DND-41 (cell line): ENCODE data around the gene IKZF5.

Experiments
- ATAC-seq: fragments of 200-7000 bp; cut with Tn5 transposase; 3 replicates; pipeline ENCODE4 v1.9.1; 2021; ENCODE audit warnings: low read depth; ENCODE audit not compliant: insufficient read depth
- DNase-seq: peaks from one replicate; pipeline ENCODE4 v3.0.0-alpha.2; 2020
- H2AFZ ChIP-seq: 2 replicates; pipeline ENCODE4 v1.6.0; 2012; ENCODE audit warnings: low read depth, low read length
- H3K27ac ChIP-seq: 2 replicates; pipeline ENCODE4 v1.5.1; 2012; ENCODE audit warnings: low read length, inconsistent platforms
- H3K27me3 ChIP-seq: fragments of 200-600 bp; sonication (generic); 2 replicates; pipeline ENCODE4 v1.6.0; 2012; ENCODE audit warnings: low read length, mild to moderate bottlenecking, inconsistent platforms; ENCODE audit not compliant: insufficient read depth, poor library complexity
- H3K36me3 ChIP-seq: 2 replicates; pipeline ENCODE4 v1.5.1; 2012; ENCODE audit warnings: low read length, inconsistent platforms; ENCODE audit not compliant: insufficient read depth
- H3K4me1 ChIP-seq: 2 replicates; pipeline ENCODE4 v1.5.1; 2012; ENCODE audit warnings: mild to moderate bottlenecking, low read length; ENCODE audit not compliant: insufficient read depth
- H3K4me2 ChIP-seq: 2 replicates; pipeline ENCODE4 v1.6.0; 2012; ENCODE audit warnings: mild to moderate bottlenecking, moderate library complexity, low read length, inconsistent platforms; ENCODE audit not compliant: insufficient read depth
- H3K4me3 ChIP-seq, 2 experiments: fragments of 200-600 bp in 1 of 2; shearing (Covaris generic) in 1 of 2; 2 replicates each; pipeline ENCODE4 v1.5.1; 2012 to 2016; ENCODE audit warnings: inconsistent platforms in 2 of 2, low read length in 2 of 2, mild to moderate bottlenecking in 2 of 2, low read depth in 1 of 2, moderate library complexity in 1 of 2
- H3K79me2 ChIP-seq: 2 replicates; pipeline ENCODE4 v1.6.0; 2012; ENCODE audit warnings: low read length, inconsistent platforms; ENCODE audit not compliant: insufficient read depth
- H3K9ac ChIP-seq: 2 replicates; pipeline ENCODE4 v1.6.0; 2012; ENCODE audit warnings: low read depth, mild to moderate bottlenecking, inconsistent platforms, low read length, moderate library complexity
- H3K9me3 ChIP-seq: 2 replicates; pipeline ENCODE4 v1.5.1; 2012; ENCODE audit warnings: low read length, moderate library complexity, mild to moderate bottlenecking, inconsistent platforms; ENCODE audit not compliant: insufficient read depth, severe bottlenecking
- H4K20me1 ChIP-seq: 2 replicates; pipeline ENCODE4 v1.6.0; 2012; ENCODE audit warnings: low read length; ENCODE audit not compliant: insufficient read depth
- EZH2 ChIP-seq: IDR thresholded peaks from 3 replicates; pipeline ENCODE4 v1.6.1; 2012; ENCODE audit warnings: borderline replicate concordance, low read depth, mild to moderate bottlenecking, moderate library complexity, low read length, inconsistent platforms; ENCODE audit not compliant: severe bottlenecking
- TF ChIP-seq, protein P1 (sequence below): IDR thresholded peaks from 2 replicates; pipeline ENCODE4 v1.5.1; 2012; ENCODE audit warnings: borderline replicate concordance, low read length, moderate library complexity, mild to moderate bottlenecking; ENCODE audit not compliant: poor library complexity, severe bottlenecking; ENCODE audit errors: extremely low read depth

The IKZF5 gene

DNA sequence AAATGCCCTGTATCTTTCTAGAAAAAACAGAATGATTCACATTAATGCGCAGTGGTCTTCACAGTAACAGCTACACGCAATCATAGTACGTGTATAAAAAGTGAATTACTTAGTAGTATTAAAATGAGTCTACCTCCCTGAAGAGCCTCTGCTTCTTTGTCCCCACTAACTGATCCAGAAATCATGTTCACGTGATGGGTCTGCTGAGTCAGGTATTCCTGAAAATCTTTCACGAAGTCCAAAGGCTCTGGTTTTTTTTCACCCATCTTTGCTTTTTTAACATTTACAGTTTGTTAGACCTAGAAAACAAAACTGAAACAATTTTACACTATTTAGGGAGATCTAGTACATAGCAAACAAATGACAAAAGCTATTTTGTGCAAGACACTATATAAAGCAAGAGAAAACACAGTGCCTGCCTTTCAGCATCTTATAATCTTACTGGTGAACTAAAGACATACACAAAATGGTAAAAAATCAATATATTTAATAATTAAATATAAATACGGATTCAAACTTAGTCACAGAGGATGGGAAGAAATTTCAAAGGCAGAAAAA is 10.2 kb downstream of the IKZF5 start:
- Histone ChIP-seq H2AFZ (no peak overlapping the region), H3K27ac (no peak overlapping the region), H3K36me3 (peaks cover 48% of the 10 kb centered on the region), H3K79me2 (peaks cover 59% of the 10 kb centered on the region), H3K9ac (no peak overlapping the region), H3K4me3 (no peak overlapping the region), H4K20me1 (peaks cover 10% of the 10 kb centered on the region; the same call in 1 of the 2 replicates), H3K9me3 (no peaks in the 10 kb centered on the region), H3K4me1 (no peaks in the 10 kb centered on the region), H3K4me2 (no peak overlapping the region), H3K27me3 (no peaks in the 10 kb centered on the region)
- TF ChIP-seq, protein P1, sequence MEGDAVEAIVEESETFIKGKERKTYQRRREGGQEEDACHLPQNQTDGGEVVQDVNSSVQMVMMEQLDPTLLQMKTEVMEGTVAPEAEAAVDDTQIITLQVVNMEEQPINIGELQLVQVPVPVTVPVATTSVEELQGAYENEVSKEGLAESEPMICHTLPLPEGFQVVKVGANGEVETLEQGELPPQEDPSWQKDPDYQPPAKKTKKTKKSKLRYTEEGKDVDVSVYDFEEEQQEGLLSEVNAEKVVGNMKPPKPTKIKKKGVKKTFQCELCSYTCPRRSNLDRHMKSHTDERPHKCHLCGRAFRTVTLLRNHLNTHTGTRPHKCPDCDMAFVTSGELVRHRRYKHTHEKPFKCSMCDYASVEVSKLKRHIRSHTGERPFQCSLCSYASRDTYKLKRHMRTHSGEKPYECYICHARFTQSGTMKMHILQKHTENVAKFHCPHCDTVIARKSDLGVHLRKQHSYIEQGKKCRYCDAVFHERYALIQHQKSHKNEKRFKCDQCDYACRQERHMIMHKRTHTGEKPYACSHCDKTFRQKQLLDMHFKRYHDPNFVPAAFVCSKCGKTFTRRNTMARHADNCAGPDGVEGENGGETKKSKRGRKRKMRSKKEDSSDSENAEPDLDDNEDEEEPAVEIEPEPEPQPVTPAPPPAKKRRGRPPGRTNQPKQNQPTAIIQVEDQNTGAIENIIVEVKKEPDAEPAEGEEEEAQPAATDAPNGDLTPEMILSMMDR: no peak
- no peak for TF ChIP-seq EZH2
- ATAC-seq (no peak), DNase-seq (no peak)

DNA sequence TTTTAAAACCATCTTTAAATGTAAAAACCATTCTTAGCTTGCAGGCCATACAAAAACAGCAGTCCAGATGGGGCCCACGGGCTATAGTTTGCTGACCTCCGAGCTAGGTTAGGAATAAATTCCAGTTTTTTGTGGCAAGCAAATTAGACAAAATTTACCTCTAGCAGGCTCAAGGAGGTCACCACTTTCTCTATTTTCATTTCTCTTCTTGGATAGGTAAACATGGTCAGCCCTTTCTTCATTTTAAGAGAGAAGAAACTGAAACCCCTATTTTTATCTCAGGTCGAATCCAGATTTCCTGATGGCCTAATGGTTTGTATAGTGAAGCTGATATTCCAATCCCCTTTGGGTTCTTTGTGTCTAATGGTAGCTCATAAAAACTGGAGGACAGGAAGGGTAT is 10.7 kb downstream of the IKZF5 start:
- peaks cover 54% of the 10 kb centered on the region for H3K79me2 ChIP-seq
- no peak overlapping the region for H2AFZ ChIP-seq
- no peaks in the 10 kb centered on the region for H3K4me1 ChIP-seq
- H3K9ac ChIP-seq: no peak overlapping the region
- H3K36me3 ChIP-seq: peaks cover 48% of the 10 kb centered on the region
- no peak for DNase-seq
- no peak overlapping the region for H3K4me3 ChIP-seq
- TF ChIP-seq, protein P1: no peak
- TF ChIP-seq EZH2: no peak
- no peak overlapping the region for H3K27ac ChIP-seq
- peaks cover 10% of the 10 kb centered on the region; the same call in 1 of the 2 replicates for H4K20me1 ChIP-seq
- no peaks in the 10 kb centered on the region for H3K9me3 ChIP-seq
- H3K27me3 ChIP-seq: no peaks in the 10 kb centered on the region
- no peak overlapping the region for H3K4me2 ChIP-seq
- ATAC-seq: no peak

DNA sequence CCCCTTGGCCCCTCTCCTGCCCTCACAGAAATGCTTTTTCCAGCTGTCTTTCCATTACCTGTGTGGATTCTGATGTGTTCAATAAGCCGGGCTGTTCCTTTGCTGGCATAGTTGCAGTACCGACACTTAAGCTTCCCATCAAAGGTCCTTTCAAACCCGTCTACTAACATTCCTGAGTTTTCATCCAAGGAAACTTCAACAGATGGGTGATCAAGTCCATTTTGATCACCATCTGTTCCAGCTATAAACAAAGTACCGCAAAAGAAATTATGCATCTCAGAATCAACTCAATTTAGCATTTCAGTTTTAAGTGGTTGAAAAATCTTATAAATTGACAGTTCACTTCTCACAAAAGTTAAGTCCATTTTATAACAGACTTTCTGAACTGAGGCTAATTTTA is 12.7 kb downstream of the IKZF5 start:
- Histone ChIP-seq H3K4me3 (no peak overlapping the region), H3K4me2 (no peak overlapping the region), H2AFZ (no peak overlapping the region), H3K27me3 (no peaks in the 10 kb centered on the region), H3K79me2 (peaks cover 36% of the 10 kb centered on the region), H3K4me1 (no peaks in the 10 kb centered on the region), H3K9ac (no peak overlapping the region), H3K27ac (no peak overlapping the region), H3K36me3 (peaks cover 59% of the 10 kb centered on the region), H3K9me3 (no peaks in the 10 kb centered on the region), H4K20me1 (peaks cover 10% of the 10 kb centered on the region; the same call in 1 of the 2 replicates)
- DNase-seq (no peak), ATAC-seq (no peak)
- no peak for TF ChIP-seq EZH2
- TF ChIP-seq, protein P1: no peak
